ENCODE results near the gene KIAA0319L. TPM values are rescaled to one million over a fixed set of nuclear protein-coding genes. Genes with fewer than 3 reads are reported as not detected.

KIAA0319L gene
- total RNA-seq, 1 donor from 2014 or later: 58.3 TPM

GRCh38 chr1:35574125-35574654 lies 17.0 kb upstream of the KIAA0319L start:
- peaks cover 41% of the 10 kb centered on the region for H4K20me1 ChIP-seq (ENCODE audit: low read depth)
- H3K27me3 Mint-ChIP-seq (ENCODE audit: insufficient read depth, low read depth): peaks cover 66% of the 10 kb centered on the region
- no peak overlapping the region for H3K9ac ChIP-seq
- H3K4me1 ChIP-seq: peaks cover 13% of the 10 kb centered on the region
- no peak overlapping the region for H3K27ac Mint-ChIP-seq
- DNase-seq (ENCODE audit: low spot score): no peak
- no peak overlapping the region for H2AFZ ChIP-seq (replicated peaks)
- peaks cover 24% of the 10 kb centered on the region for H3K4me1 Mint-ChIP-seq
- no peaks in the 10 kb centered on the region for H3K9me3 ChIP-seq (ENCODE audit: low read depth)
- peaks cover 2% of the 10 kb centered on the region for H3K36me3 Mint-ChIP-seq
- no peak overlapping the region for H3K27ac ChIP-seq
- TF ChIP-seq EZH2 (IDR thresholded peaks at IDR 0.05) (peak; percentile 54), CTCF (IDR thresholded peaks at IDR 0.05) (no peak), EZH2phosphoT487 (IDR thresholded peaks at IDR 0.05) (peak; percentile 72)
- H3K4me3 ChIP-seq: no peak overlapping the region
- H3K9me3 Mint-ChIP-seq: peaks cover 3% of the 10 kb centered on the region
- peaks cover 100% of the 10 kb centered on the region for H3K27me3 ChIP-seq
- peaks cover 29% of the 10 kb centered on the region for H3F3A ChIP-seq (ENCODE audit: low read depth)
- peak overlapping the region; percentile 58 for H3K4me3 Mint-ChIP-seq
- peak overlapping the region; percentile 86 for H3K4me2 ChIP-seq
- no peaks in the 10 kb centered on the region for H3K36me3 ChIP-seq
- H3K79me2 ChIP-seq (ENCODE audit: low read depth): no peaks in the 10 kb centered on the region

DNA sequence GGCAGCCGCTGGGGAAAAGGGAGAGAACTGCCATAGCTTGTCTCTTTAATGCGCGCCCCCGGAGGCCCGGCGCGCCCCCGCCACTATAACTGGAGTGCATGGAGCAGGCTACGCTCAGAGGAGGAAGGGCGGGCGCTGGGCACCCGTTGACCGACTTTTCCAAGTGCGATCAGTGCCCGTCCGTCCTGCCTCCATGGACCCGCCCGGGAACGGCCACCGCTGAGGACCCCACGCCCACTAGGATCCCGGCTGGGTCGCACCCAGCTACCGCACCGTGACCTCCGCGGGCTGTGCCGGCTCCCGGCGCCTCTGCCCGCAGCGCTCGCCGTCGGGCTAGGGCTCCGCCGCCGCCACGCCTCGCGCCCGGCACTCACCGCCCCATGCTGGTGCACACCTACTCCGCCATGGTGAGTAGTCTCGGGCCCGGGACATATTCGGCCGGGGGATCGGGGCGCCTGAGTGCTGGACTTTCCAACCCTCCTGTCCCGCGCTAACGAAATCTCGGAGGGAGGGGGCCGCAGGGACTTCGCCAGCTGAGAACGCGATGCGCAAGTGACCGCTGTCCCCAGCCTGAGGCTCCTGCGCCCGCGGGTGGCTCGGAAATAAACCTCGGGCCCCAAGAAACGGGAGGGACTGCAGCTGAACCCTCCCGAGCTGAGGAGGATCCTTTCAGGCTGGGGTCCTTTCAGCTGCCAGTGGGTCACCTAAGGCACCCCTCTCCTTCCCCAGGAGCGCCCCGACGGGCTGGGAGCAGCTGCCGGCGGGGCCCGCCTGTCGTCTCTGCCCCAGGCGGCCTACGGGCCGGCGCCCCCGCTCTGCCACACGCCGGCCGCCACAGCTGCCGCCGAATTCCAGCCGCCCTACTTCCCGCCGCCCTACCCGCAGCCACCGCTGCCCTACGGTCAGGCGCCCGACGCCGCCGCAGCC lies 16.3 kb upstream of the KIAA0319L start, which contains the start of gene TFAP2E:
TFAP2E (plus strand) TSS at position 117 of the 927 bp plus-strand sequence; CDS start at position 381, 264 bp downstream.
- TF ChIP-seq EZH2 (IDR thresholded peaks at IDR 0.05): peak; percentile 98
- TF ChIP-seq EZH2phosphoT487 (IDR thresholded peaks at IDR 0.05): peak; percentile 96
- TF ChIP-seq CTCF (IDR thresholded peaks at IDR 0.05): no peak
- Mint-ChIP-seq H3K4me1 (peaks cover 24% of the 10 kb centered on the region), H3K27ac (no peak within 1 kb of the TSS), H3K4me3 (peak within 1 kb of the TSS; percentile 48), H3K36me3 (peaks cover 2% of the 10 kb centered on the region), H3K27me3 (ENCODE audit: insufficient read depth, low read depth) (peaks cover 62% of the 10 kb centered on the region), H3K9me3 (peaks cover 3% of the 10 kb centered on the region)
- Histone ChIP-seq H3F3A (ENCODE audit: low read depth) (peaks cover 33% of the 10 kb centered on the region), H3K4me1 (peaks cover 13% of the 10 kb centered on the region), H3K27ac (no peak within 1 kb of the TSS), H3K9me3 (ENCODE audit: low read depth) (no peaks in the 10 kb centered on the region), H3K4me2 (peak within 1 kb of the TSS; percentile 86), H3K9ac (no peak within 1 kb of the TSS), H3K36me3 (no peaks in the 10 kb centered on the region), H3K79me2 (ENCODE audit: low read depth) (no peaks in the 10 kb centered on the region), H2AFZ (replicated peaks) (peak within 1 kb of the TSS; percentile 18), H3K27me3 (peaks cover 93% of the 10 kb centered on the region), H4K20me1 (ENCODE audit: low read depth) (peaks cover 44% of the 10 kb centered on the region), H3K4me3 (peak within 1 kb of the TSS; percentile 55)
- DNase-seq (ENCODE audit: low spot score): peak; percentile 73

DNA sequence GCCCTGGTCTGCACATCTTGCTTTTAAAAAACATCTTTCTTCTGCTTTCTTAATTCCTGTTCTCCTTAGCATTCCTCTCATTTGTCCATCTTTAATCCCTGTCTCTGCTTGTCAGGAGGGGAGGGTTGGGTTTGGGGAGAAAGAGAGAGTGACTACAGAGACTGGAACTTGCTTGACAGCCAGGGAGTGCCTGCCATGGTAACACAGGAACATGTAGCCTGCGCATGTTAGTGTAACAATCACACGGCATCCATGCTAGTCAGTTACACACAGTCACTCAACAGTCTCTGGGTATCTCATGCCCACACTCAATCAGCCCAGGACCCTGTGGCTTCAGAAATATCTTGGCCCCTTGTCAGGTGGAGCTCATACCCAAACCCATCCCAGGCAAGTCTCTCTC lies 15.1 kb upstream of the KIAA0319L start:
- no peak overlapping the region for H3K27ac Mint-ChIP-seq
- no peak for TF ChIP-seq CTCF (IDR thresholded peaks at IDR 0.05)
- TF ChIP-seq EZH2 (IDR thresholded peaks at IDR 0.05): no peak
- TF ChIP-seq EZH2phosphoT487 (IDR thresholded peaks at IDR 0.05): no peak
- Histone ChIP-seq H3K79me2 (ENCODE audit: low read depth) (no peaks in the 10 kb centered on the region), H3K27ac (no peak overlapping the region), H3K4me1 (peaks cover 9% of the 10 kb centered on the region), H3F3A (ENCODE audit: low read depth) (peaks cover 35% of the 10 kb centered on the region), H3K4me3 (no peak overlapping the region), H4K20me1 (ENCODE audit: low read depth) (peaks cover 41% of the 10 kb centered on the region), H2AFZ (replicated peaks) (no peak overlapping the region), H3K36me3 (no peaks in the 10 kb centered on the region), H3K4me2 (peak overlapping the region; percentile 86), H3K27me3 (peaks cover 82% of the 10 kb centered on the region), H3K9me3 (ENCODE audit: low read depth) (no peaks in the 10 kb centered on the region), H3K9ac (no peak overlapping the region)
- no peak overlapping the region for H3K4me3 Mint-ChIP-seq
- H3K27me3 Mint-ChIP-seq (ENCODE audit: insufficient read depth, low read depth): peaks cover 52% of the 10 kb centered on the region
- H3K36me3 Mint-ChIP-seq: peaks cover 2% of the 10 kb centered on the region
- no peaks in the 10 kb centered on the region for H3K9me3 Mint-ChIP-seq
- H3K4me1 Mint-ChIP-seq: peaks cover 18% of the 10 kb centered on the region
- DNase-seq (ENCODE audit: low spot score): no peak

Measured in neural progenitor cell (in vitro differentiated cells).